ENCODE data around the gene TACC2. TPM values are rescaled to one million over a fixed set of nuclear protein-coding genes. Genes with fewer than 3 reads are reported as not detected.

TACC2 gene
- total RNA-seq, 1 donor from 2014 or later, result not detected

GRCh38 chr10:122165484-122166276, 176.7 kb downstream of the TACC2 start:
- no peak for ATAC-seq (ENCODE audit: low read depth)
- Mint-ChIP-seq H3K9me3 (no peaks in the 10 kb centered on the region), H3K4me1 (peaks cover 8% of the 10 kb centered on the region), H3K27ac (no peak overlapping the region), H3K4me3 (no peak overlapping the region), H3K36me3 (ENCODE audit: low read depth) (no peaks in the 10 kb centered on the region), H3K27me3 (peaks cover 49% of the 10 kb centered on the region)
- DNase-seq, result no peak
- ChIA-PET POLR2A (no interaction called here), CTCF (no interaction called here)
- intact Hi-C loops (cut with micrococcal nuclease), result no loop called here
- no peak for TF ChIP-seq CTCF (IDR thresholded peaks at IDR 0.05)

DNA sequence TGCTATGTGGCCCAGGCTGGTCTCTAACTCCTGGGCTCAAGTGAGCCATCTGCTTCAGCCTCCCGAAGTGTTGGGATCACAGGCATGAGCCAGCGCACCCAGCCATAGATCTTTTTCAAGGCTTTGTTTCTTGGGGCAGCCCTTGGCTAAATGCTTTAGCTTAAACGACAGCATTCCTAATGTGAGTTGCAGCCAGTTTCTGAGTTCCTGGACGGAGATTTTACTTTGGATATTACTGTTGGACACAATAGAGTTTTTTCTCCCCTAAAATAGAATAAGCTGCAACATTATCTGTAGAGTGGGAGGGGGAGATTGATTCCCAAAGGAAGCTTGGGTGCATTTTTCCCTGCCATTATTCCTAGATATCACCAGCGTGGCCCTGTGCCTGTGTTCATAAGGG, 179.1 kb downstream of the TACC2 start:
- no peak for DNase-seq
- Mint-ChIP-seq H3K4me3 (no peak overlapping the region), H3K27me3 (peaks cover 35% of the 10 kb centered on the region), H3K27ac (no peak overlapping the region), H3K9me3 (no peaks in the 10 kb centered on the region), H3K4me1 (peaks cover 6% of the 10 kb centered on the region), H3K36me3 (ENCODE audit: low read depth) (no peaks in the 10 kb centered on the region)
- ChIA-PET POLR2A (no interaction called here), CTCF (no interaction called here)
- ATAC-seq (ENCODE audit: low read depth), result no peak
- TF ChIP-seq CTCF (IDR thresholded peaks at IDR 0.05), result no peak
- intact Hi-C loops (cut with micrococcal nuclease), result no loop called here

DNA sequence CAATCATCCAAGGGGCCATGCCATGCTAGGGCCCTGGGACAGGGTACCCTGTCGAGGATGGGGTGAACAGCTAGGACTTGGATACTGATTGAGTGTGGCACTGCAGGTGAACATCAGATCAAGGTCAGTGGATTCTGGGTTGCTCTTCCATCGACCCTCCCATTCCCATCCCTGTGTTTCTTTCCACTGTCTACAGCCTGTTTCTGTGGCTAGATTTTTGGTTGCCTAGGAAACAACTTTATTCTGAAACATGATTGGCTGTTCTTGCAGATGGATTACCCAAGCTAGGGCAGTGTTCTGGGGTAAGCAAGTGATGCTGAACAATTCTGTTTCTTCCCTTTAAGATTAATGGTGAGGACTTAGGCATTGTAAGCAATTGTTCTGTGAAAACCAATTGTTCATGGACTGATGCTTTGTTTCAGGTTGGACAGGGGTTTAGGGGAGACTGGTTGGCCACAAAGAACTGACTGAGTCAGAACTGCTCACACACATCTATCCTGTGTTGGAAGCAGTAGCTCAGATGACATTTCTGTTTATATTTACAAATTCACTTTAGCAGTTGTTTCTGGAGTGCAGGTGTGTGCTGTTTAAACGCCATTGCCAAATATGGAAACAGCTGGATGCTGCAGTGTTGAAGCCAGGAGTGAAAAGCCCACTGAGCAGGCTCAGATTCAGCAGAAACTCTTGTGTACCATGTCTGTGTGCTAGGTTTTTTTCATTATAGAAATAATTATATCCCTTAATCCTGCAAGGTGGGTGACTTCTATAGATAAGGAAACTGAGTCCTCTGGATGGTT, 179.8 kb downstream of the TACC2 start:
- Mint-ChIP-seq H3K9me3 (no peaks in the 10 kb centered on the region), H3K36me3 (ENCODE audit: low read depth) (no peaks in the 10 kb centered on the region), H3K27ac (no peak overlapping the region), H3K27me3 (peaks cover 35% of the 10 kb centered on the region), H3K4me3 (no peak overlapping the region), H3K4me1 (peaks cover 6% of the 10 kb centered on the region)
- intact Hi-C loops (cut with micrococcal nuclease), result no loop called here
- POLR2A ChIA-PET, result no interaction called here
- CTCF ChIA-PET, result no interaction called here
- no peak for DNase-seq
- TF ChIP-seq CTCF (IDR thresholded peaks at IDR 0.05), result no peak
- no peak for ATAC-seq (ENCODE audit: low read depth)

DNA sequence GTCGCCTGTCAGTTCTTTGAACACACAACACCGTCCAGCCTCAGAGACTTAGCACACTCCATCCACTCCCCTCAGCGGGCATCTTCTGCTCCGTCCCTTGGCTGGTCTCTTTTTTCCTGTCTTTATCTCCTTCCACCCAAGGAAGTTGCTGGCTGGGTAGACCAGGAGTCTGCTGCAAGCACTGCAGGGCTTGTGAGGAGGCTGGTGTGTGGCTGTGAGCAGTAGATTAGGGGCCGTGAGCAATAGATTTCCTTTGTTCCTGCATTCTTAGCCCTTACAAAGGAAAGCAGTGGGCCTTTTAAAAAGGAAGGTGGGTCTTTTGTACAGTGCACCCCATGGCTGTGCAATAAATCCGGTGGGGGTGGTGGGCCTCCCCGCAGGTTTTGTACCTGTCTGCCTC, 181.8 kb downstream of the TACC2 start:
- intact Hi-C loops (cut with micrococcal nuclease), result no loop called here
- H3K27me3 Mint-ChIP-seq, result peaks cover 23% of the 10 kb centered on the region
- POLR2A ChIA-PET, result no interaction called here
- H3K4me1 Mint-ChIP-seq, result no peaks in the 10 kb centered on the region
- ATAC-seq (ENCODE audit: low read depth) (no peak), DNase-seq (no peak)
- H3K9me3 Mint-ChIP-seq, result no peaks in the 10 kb centered on the region
- TF ChIP-seq CTCF (IDR thresholded peaks at IDR 0.05), result no peak
- H3K27ac Mint-ChIP-seq, result no peak overlapping the region
- no peak overlapping the region for H3K4me3 Mint-ChIP-seq
- CTCF ChIA-PET, result no interaction called here
- no peaks in the 10 kb centered on the region for H3K36me3 Mint-ChIP-seq (ENCODE audit: low read depth)

- TF ChIP-seq CTCF (IDR thresholded peaks at IDR 0.05), result no peak
- DNase-seq, result no peak
- ChIA-PET CTCF (no interaction called here), POLR2A (no interaction called here)
- Mint-ChIP-seq H3K27ac (no peak overlapping the region), H3K27me3 (peaks cover 17% of the 10 kb centered on the region), H3K4me1 (no peaks in the 10 kb centered on the region), H3K4me3 (no peak overlapping the region), H3K9me3 (no peaks in the 10 kb centered on the region), H3K36me3 (ENCODE audit: low read depth) (no peaks in the 10 kb centered on the region)
- intact Hi-C loops (cut with micrococcal nuclease), result no loop called here
- no peak for ATAC-seq (ENCODE audit: low read depth)
Observed at GRCh38 chr10:122171302-122172075, 182.5 kb downstream of the TACC2 start.
